ENCODE data around the gene POLE4. TPM values are rescaled to one million over a fixed set of nuclear protein-coding genes. Genes with fewer than 3 reads are reported as not detected.

Gene POLE4
- total and polyA plus RNA-seq, 8 donors = 40.5 to 78.0 (median 45.7) TPM

DNA sequence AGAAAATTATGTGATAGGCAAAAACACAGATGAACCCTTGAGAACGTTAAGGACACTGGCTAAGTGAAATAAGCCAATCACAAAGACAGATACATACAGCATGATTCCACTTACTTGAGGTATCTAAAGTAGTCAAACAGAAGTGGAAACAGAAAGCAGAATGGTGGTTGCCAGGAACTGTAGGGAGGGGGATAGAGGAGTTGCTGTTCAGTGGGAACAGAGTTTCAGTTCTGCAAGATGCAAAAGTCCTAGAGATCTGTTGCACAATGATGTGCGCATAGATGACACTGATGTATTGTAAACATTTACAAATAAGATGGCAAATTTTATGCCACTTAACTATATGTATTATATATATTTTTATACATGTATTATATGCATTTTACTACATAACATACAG, 59.7 kb downstream of the POLE4 start:
- peak; percentile 47 for ATAC-seq
- no peaks in the 10 kb centered on the region for H3K27me3 ChIP-seq
- no peak overlapping the region for H3K4me3 ChIP-seq
- no peak for DNase-seq
- TF ChIP-seq, protein P1, sequence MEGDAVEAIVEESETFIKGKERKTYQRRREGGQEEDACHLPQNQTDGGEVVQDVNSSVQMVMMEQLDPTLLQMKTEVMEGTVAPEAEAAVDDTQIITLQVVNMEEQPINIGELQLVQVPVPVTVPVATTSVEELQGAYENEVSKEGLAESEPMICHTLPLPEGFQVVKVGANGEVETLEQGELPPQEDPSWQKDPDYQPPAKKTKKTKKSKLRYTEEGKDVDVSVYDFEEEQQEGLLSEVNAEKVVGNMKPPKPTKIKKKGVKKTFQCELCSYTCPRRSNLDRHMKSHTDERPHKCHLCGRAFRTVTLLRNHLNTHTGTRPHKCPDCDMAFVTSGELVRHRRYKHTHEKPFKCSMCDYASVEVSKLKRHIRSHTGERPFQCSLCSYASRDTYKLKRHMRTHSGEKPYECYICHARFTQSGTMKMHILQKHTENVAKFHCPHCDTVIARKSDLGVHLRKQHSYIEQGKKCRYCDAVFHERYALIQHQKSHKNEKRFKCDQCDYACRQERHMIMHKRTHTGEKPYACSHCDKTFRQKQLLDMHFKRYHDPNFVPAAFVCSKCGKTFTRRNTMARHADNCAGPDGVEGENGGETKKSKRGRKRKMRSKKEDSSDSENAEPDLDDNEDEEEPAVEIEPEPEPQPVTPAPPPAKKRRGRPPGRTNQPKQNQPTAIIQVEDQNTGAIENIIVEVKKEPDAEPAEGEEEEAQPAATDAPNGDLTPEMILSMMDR (IDR thresholded peaks at IDR 0.05) = no peak
- intact Hi-C loops (cut with DNase I) = no loop called here
- H3K36me3 ChIP-seq = no peaks in the 10 kb centered on the region
- peaks cover 0 to 9% of the 10 kb centered on the region in 2 donors for H3K9me3 ChIP-seq
- no peaks in the 10 kb centered on the region for H3K4me1 ChIP-seq
- H3K27ac ChIP-seq = no peak overlapping the region

Other genes starting within 250 kb of the POLE4 start
- gene HK2, start 124.5 kb upstream of the POLE4 start, total RNA-seq = 10 to 100 TPM; 47.4 to 55.6 TPM
- gene HK2, start 124.5 kb upstream of the POLE4 start, polyA plus RNA-seq (ENCODE audit: insufficient read length in 6 of 6) = 1 to 10 TPM; 2.7 to 5.9 (median 4.1) TPM
- under 1 TPM; 0.09 to 0.37 TPM for gene TACR1, start 240.9 kb downstream of the POLE4 start, total RNA-seq
- 1 to 10 TPM; 1.7 to 3.2 (median 2.8) TPM for gene TACR1, start 240.9 kb downstream of the POLE4 start, polyA plus RNA-seq (ENCODE audit: insufficient read length in 6 of 6)